NCI-H2227 (cell line): ENCODE results near the gene PGGHG.
"Not testable (repeated sequence)": the region's sequence is repeated elsewhere in the genome, so short reads cannot be mapped to it uniquely, and the experiment has no call there.

Experiments used
- DNase-seq: peaks from one replicate; lab custom pipeline; 2025; ENCODE audit not compliant: unreplicated experiment; lab: John Stamatoyannopoulos, UW

The PGGHG gene

DNA sequence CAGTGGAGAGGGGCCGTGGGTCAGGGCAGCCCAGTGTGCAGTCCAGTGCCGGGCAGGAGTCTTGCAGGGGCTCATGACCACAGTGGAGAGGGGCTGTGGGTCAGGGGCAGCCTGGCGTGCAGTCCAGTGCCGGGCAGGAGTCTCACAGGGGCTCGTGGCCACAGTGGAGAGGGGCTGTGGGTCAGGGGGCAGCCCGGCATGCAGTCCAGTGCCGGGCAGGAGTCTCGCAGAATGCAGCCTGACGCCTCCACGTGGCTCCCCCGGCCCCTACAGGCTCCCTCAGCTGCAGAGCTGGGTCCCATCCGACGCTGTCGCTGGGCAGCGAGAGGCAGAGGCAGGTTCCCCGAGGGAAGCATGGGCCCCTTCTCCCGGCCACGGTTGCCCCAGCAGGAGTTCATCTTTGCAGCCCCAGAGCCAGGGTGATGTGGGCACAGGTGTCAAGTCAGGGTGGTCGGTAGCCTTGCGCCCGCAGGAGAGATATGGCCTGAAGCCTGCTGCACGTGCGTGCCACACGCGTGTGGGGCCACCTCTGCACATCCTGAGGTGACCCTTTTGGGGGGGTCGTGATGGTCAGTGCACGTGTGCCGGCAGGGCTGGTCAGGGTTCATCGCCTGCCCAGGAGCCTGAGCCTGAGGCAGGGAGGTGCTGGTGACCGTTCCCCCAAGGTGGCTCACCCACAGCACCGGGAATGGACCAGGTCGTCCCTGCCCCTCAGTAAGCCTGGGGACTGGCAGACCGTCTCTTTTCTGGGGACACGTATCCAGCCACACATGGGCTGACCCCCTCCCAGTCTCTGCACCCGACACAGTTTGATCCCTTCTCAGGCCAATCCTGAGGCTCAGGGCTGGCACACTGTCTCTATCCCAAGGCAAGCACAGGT, 7.5 kb downstream of the PGGHG start:
- no peak for DNase-seq

DNA sequence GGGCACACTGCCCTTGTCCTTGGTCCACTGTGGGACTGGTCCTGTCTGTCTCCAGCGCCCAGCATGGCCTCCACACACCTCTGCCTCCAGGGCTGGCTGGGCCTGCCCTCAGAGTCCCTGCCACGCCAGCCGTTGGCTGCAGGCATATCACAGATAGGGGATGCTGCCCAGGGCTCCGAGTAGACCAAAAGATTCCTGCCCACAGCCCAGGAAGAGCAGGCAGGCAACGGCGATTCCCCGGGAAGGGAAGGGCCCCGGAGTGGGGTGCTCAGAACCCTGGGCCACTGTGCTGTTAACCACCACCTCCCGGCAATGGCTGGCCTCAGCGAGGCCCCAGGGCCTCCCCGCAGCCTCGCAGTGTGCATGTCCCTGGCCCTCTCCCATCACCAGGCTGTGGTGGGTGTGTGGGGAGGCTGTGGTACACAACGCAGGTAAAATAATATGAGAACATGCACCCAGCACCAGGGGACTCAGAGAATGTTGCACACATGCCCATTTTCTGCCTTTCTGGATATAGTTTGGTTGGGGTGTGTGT, 8.2 kb downstream of the PGGHG start:
- no peak for DNase-seq

DNA sequence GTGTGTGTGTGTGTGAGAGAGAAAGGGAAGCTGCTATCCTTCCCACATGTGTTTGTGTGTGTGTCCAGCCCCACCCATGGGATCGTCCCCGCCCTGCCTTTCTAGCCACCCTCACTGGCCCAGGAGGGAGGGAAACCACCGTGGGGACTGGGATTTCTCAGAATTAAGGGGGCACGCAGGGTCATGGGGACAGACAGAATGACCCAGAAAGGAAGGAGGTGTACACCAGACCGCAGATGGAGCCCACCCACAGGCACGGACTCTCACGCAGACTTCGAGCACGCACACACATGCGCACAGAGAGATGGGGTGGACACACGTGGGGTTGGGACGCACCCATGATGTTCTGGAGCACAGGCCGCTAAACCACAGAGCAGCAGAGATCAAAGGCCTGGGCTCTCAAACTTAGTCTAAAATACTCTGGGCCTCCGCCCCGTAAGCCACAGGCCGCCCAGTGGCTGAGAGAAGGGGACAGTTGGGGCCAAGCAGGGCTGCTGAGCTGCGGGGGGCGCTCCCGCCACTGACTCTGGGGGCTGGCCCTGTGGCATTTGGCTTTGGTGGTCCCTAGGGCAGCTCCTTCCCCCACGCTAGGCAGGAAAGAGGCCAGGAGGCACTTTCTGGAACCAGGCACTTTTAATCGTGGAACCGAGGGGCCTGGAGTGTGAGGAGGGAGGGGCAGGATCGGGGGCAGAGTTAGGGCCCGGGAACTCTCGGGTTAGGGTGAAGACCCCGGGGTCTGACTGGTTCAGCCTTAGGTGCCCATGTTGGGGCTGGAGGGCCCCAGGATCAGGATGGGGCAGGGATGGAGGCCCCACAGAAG, 8.9 kb downstream of the PGGHG start:
- no peak for DNase-seq

DNA sequence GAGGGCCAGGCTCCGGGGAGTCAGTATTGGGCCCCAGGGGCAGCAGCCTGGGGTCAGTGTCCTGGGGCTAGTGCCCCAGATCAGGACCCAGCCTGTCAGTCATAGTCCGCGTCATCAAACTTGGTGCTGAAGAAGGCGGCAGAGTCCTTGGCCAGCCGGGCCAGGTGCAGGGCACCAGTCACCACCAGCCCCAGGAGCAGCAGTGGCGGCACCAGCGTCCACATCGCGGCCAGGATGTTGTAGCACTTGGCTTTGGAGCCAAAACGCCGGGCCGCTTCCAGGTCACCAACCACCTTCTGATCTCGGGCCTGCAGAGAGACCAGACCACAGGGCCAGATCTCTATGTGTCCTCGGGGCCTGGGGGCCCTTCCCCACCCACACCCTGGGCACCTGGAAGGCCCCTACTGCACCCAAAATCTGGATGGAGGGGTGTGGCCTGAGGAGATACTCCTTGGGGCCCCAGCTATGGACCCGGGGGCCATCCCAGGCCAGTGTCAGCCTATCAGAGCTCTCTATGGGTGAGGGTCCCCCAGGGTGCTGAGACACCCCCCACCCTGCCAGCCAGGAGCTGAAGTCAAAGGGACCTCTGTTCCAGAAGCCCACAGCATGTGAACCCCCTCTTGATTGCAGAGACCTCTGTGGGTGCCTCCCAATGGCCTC, 9.6 kb downstream of the PGGHG start:
- DNase-seq = no peak

DNA sequence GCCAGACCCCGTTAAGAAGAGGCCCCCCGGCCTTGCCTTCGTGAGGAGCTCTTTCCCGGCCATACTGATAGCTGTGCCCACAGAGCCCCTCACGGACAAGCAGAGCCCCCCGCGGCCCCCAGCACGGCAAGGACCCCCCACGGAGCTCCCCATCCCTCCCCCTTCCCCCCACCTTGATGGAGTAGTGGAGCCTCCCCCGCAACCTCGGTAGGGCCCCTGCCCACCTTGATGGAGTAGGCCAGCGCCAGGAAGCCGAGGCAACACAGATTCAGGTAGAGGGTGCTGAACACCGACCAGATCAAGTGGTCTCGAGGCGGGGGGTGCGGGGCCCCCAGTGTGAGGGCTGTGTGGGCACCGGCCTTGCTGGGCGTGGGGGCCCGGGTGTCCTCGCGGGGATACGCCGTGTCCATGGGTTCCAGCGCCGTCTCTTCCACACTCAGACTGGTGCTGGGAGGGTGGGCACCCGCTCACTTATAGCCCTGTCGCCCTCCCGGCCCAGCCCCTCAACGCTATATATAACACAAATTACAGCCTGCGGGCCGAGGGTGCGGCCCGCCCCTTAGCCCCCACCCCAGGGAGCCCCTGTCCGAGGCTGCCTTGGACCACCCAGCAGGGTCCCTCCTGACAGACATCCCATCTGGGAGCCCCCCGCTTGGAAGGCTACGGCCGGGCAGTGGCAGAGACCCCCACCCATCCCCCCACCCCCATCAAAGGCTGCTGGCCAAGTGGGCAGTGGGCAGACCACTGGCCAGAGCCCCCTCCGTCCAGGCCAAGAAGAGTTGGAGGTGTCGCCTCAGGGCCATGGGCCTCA, 10.4 kb downstream of the PGGHG start, which contains the start of gene IFITM5:
IFITM5 (minus strand) TSS at position 446 of the 811 bp plus-strand sequence; CDS start at position 410, 36 bp downstream.
- no peak for DNase-seq

DNA sequence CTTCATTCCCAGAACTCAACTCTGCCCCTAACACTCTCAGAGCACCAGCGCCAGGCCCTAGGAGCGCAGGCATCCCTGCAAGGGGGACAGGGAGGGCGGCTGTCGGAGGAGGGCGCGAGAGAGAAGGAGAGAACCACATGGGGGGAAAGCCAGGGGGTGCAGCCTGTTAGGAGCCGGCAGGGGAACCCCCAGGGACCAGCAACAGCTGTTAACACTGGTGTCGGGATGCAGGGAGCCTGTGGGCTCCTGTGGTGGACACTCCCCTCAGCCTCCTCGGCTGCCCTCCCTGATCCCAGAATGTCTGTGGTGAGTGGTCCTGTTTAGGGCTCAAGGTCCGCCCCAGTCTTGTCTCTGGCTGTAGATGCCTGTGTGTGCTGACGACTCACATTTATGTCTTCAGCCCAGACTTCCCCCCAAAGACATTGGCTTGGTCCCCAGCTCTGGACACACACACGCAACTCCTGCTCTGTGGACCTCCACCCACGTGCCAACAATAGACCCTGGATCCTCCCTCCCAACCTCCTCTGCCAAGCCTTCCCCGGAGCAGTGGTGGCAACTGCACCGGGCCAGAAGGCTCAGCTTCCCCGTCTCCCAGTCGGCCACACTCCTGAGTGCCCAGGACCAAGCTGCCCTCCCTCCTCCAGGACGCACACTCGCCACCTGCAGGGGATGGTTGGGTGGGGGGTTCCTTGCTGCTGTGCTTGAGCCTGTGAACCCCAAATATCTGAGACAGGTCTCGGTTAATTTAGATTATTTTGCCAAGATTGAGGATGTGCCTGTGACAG, 11.2 kb downstream of the PGGHG start:
- no peak for DNase-seq

DNA sequence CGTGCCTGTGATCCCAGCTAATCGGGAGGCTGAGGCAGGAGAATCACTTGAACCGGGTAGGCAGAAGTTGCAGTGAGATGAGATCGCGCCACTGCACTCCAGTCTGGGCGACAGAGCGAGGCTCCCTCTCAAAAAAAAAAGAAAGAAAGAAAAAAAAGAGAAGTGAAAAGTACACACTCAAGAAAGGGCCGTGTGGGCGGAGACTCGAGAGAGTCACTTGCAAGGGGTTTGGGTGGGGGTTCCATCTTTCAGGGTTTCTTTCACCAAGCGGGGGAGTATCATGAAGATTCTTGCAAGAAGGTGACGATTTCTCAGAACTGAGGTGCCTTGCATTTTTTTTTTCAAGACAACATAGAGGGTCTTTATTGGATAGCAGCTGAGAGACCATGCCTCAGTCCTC, 14.4 kb downstream of the PGGHG start:
- DNase-seq = no peak

DNA sequence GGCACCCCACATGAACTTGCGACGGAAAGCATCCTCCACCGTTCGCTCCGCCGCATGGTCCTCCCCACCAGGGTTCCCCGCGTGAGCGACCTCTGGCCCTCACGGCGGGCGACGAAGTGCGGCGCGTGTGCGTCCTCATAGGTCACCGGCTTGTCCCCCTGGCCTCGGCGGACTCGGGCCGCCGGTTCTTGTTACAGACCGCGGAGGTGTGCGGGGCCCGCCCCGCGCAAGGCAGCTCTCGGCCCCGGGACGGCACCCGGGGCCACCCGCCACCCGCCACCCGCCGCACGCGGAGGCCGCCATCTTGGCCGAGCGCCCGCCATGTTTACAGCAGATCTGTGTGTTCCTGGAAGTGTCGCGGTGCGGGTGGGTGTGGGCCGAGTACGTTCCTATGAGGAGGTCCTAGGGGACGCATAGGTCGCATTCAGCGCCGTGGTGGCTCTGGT, 15.2 kb downstream of the PGGHG start:
- DNase-seq = no peak

DNA sequence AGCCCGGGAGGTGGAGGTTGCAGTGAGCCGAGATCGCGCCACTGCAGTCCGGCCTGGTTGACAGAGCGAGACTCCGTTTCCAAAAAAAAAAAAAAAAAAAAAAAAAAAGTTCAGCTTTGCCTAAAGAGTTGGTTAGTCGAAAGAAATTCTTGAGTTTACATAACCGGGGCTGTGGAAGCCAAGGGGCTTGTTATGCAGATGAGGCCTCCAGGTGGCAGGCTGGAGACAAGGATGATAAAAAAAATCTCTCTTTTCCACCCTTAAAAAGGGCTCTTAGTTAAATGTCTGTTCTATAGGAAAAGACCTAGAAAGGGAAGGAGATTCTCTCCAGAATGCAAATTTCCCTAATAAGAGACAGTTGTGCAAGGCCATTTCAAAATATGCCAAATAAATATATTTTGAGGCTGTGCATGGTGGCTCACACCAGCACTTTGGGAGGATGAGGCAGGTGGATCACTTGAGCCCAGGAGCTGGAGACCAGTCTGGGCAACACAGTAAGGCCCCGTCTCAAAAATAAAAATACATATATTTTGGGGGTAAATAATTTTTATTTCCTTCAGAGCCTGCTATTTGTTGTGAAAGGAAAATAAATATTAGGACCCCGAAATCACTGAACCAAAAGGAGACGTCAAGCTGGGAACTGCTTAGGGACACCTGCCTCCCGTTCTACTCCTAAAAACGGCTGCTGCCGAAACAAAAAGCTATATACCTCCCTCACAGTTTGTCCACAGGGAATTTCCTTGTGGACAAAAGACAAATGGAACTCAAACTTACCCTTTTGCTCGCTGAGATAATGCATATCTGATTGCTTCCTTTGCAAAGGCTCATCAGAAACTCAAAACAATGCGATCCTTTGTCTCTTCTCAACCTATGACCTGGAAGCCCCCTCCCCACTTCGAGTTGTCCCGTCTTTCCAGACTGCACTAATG, 16.3 kb downstream of the PGGHG start:
- peak; percentile 67 for DNase-seq

DNA sequence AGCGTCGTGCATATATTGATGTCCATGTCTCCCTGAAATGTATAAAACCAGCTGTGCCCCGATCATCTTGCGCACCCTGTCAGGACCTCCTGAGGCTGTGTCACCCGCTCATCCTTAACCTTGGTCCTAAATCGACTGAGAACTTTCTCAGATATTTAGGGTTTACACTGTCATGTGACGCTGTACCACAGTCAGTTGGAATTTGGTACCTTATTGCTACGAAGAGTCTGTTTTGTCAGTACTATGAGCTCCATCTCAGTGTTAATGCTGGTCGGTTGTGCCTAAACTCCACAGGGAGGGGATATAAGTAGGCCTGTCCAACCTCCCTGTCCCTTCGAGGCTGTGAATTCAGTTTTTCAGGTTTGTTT, 16.9 kb downstream of the PGGHG start:
- no peak for DNase-seq

DNA sequence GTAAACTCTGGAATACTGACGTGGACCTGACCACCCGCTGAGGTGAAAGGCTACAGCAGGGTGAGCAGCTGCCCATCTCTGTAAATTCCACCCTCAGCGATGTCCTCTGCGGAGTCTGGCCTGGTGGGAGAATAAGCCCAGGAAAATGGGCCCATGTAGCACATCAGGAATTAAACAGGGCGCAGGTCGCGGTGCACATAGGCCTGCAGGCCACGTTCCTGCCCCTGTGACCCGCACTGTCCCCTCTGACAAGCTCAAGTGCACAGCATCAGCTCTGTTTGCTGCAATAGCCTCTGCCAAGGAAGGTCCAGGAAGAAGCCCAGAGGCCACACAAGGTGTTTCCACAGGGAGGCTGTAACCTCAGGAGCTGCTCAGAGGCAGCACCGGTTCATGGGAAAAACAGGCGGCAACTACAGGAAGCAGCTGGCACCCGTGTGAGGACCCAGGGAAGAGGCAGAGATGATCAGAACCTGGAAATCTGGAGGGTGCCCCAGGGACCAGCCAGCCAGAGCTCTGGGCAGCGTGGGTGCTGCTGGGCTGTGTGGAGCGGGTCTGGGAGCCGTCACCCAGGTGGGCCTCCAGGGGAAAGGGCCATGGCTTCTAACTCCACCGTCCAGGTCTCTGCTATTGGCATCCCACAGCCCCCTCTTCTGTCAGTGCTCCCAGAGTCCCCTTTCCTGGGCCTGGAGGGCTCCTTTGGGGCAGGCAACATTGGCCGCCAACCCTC, 17.9 kb downstream of the PGGHG start:
- no peak for DNase-seq

DNA sequence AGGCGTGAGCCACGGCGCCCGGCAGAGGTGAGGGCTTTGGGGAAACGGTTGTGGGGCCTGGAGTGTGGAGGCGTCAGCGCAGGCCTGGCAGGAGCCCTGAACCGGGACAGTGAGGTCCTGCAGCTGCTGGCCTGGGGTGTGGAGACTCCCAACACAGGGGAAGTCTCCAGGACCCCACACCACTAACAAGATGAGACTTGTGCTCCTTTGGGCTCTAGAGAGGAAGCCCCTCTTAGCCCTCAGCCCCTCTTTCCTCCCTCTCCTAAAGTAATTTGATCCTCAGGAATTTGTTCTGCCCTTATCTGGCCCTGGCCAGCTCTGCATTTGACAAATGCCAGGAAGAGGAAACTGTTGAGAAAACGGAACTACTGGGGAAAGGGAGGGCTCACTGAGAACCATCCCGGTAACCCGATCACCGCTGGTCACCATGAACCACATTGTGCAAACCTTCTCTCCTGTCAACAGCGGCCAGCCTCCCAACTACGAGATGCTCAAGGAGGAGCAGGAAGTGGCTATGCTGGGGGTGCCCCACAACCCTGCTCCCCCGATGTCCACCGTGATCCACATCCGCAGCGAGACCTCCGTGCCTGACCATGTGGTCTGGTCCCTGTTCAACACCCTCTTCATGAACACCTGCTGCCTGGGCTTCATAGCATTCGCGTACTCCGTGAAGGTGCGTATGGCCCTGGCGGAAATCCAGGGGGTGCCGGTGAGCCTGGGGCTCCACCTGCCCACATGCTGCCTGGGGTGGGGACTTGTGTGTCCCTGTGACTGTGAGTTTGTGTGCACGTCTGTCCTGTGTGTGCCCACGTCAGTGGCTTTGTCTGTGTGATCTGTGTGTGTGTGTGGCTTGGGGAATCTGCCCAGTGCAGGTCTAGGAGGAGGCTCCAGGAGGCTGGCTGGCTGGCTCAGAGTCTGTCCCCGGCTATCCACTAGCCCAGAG, 19.1 kb downstream of the PGGHG start, which contains the start of gene IFITM2:
IFITM2 (plus strand) TSS at position 51 of the 943 bp plus-strand sequence; CDS start at position 428, 377 bp downstream.
- not testable (repeated sequence) for DNase-seq

DNA sequence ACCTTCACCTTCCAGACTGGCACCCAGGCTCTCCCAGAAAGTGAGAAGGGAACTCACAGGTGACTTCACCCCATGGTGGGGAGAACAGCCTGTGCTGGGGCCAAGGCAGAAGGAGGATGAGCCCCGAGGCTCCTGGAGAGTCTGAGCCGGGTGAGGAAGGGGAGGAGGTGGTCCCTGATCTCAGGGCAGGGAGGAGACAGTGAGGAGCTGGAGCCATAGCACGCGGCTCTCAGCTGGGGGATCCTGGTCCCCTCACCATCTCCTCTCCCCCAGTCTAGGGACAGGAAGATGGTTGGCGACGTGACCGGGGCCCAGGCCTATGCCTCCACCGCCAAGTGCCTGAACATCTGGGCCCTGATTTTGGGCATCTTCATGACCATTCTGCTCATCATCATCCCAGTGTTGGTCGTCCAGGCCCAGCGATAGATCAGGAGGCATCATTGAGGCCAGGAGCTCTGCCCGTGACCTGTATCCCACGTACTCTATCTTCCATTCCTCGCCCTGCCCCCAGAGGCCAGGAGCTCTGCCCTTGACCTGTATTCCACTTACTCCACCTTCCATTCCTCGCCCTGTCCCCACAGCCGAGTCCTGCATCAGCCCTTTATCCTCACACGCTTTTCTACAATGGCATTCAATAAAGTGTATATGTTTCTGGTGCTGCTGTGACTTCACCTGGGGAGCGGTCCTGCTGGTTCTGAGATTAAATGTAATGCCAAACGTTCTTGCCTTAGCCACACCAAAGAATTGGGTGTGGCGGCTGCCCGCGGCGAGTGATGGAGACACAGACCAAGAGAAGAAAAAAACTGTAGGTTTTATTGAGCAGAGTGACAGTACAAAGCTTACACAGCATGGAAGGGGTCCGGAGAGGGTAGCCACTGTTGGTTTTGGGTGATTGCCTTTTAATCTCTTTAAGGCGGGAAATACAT, 20.1 kb downstream of the PGGHG start:
- DNase-seq = not testable (repeated sequence)

DNA sequence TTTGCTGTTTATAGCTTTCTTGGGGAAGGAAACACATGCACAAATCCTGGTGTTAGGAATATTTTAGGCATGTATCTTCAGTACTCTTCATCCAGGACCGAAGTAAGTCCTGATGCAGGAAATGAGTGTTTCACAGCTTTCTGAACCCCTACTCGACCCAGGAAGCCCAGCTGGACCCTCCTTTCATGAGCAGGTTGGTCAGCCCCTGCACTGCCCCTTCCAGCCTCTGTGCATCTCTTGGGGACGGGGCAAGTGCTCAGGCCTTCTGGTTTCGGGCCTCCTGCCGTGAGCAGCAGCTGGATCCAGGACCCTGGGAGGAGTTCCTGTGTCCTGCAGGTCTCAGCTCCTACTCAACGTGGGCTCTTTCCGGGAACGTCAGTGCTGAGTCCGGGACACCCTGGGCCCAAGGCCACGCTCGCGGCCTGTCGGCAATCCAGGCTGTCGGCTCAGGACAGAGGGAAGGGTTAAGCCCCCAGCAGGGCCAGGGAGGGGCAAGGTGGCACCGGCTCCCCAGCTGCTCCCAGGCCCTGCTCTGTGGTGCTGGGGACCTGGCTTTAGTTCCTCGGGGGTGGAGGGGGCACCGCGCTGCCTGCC, 21.1 kb downstream of the PGGHG start:
- DNase-seq = not testable (repeated sequence)
